GM12872 (cell line): ENCODE measurements around the gene OR10T2.

Experiments
- CTCF ChIP-seq: IDR thresholded peaks from 3 replicates; pipeline ENCODE4 v1.5.1; 2011; ENCODE audit warnings: low read depth, mild to moderate bottlenecking, low read length, moderate library complexity; ENCODE audit not compliant: insufficient read depth

OR10T2 gene

GRCh38 chr1:158374860-158375259 lies 24.4 kb downstream of the OR10T2 start:
- no peak for TF ChIP-seq CTCF

DNA sequence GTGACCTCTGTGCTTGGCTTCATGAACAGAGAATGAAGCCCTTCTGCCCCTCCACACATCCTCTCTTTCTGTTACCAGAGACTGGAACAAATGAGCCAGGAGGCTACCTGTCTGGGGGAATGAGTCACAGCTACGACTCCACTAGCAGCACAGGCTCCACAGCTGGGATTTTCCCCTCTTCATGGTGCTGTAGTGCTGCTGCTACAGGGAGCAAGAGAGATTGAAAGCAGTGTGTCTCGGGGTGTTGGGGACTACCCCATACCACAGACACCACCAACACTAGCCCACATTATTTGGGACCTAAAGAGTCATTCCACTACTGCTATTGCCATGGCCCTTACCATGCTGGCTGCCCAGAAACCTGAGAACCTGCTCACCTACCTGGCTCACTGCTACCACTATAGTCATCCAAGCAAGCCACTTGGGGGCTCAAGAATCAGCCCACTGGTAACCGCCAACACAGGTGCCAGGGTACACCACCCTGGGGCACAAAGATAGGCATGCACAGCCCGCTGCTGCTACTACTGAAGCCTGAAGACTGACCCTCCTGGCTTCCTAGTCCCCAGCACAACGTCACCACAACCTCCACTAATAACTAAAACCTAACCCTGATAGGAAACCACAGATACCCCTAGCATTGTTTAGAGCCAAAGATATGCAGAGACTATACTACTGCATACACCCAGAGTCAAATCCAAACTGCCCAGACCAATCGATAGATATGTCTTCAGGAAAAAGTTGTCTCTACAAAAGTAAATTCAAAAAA lies 27.9 kb downstream of the OR10T2 start:
- TF ChIP-seq CTCF: no peak

DNA sequence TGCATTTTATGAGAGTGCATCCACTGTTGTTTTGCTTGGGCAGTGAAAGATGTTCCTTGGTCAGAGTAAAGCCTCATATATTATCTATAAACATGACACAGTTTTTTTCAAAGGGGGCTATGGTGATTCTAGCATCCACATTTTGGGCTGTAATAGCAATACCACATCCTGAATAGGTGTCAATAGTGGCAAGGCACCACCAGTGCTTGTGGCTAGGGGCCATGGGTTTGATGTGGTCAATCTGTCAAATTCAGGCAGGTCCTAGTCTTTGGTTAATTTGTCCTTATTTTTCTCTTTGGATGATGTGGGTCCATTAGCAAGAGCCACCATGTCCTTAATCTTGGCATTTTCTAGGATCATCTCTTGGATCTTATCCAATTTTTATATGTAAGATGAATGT lies 32.5 kb downstream of the OR10T2 start:
- no peak for TF ChIP-seq CTCF

DNA sequence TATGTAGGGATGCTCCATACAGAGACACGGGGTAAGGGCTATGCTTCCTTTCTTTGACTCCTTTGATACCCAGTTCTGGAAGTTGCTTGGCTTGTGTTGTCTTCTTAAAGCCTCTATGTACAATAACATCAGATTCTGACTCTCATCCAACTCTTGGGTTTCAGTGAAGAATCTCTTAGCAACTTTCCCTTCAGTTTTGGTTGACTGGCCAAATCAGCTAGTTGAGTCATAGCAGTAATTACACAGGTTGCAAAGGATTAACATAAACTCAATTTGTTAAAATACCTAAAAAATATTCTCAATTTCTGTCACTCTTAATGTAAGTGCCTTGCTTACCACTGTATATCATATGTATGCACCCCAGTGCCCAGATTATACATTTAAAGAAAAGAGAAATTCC lies 36.3 kb downstream of the OR10T2 start:
- TF ChIP-seq CTCF: no peak

GRCh38 chr1:158362482-158362881 lies 36.8 kb downstream of the OR10T2 start:
- TF ChIP-seq CTCF: no peak

DNA sequence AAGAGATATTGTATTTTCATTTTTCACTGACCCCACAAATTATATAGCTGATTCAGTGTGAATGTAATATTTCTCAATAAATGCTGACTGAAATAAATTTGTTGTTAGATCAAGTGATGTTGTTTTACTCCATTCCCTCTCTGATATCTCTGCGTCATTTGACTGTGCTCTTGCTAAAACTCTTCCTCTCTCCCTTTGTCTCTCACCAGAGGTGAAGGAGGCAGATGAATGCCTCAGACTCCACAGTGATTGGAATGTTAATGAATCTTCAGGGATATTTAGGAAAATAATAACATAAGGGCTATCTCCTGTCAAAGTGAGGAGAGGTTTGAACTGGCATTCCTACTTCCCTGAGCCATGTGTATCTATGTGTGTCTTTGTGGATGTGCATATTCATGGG lies 41.8 kb downstream of the OR10T2 start:
- TF ChIP-seq CTCF: no peak

DNA sequence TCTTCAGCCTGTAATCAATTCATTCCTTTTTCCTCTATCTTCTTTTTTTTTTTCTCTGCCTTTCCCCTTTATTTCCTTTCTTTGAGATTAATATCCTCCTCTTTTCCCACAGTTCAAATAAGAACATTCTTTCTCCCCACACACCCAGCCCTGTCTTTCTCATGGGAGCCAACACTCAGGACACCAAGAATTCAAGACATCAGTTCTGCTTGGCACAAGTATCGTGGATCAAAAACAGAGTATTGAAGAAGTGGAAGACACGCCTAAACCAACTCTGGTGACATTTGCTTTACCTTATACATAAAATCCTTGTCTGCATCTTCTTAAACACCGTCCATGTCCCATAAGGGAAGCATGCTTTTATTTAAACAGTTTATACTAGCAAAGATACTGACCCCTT lies 42.6 kb downstream of the OR10T2 start:
- no peak for TF ChIP-seq CTCF
